ENCODE results near the gene ITIH1. TPM values are rescaled to one million over a fixed set of nuclear protein-coding genes. Genes with fewer than 3 reads are reported as not detected.

Gene ITIH1
- total RNA-seq, 1 experiment from 2014 or later = 0.26 TPM

DNA sequence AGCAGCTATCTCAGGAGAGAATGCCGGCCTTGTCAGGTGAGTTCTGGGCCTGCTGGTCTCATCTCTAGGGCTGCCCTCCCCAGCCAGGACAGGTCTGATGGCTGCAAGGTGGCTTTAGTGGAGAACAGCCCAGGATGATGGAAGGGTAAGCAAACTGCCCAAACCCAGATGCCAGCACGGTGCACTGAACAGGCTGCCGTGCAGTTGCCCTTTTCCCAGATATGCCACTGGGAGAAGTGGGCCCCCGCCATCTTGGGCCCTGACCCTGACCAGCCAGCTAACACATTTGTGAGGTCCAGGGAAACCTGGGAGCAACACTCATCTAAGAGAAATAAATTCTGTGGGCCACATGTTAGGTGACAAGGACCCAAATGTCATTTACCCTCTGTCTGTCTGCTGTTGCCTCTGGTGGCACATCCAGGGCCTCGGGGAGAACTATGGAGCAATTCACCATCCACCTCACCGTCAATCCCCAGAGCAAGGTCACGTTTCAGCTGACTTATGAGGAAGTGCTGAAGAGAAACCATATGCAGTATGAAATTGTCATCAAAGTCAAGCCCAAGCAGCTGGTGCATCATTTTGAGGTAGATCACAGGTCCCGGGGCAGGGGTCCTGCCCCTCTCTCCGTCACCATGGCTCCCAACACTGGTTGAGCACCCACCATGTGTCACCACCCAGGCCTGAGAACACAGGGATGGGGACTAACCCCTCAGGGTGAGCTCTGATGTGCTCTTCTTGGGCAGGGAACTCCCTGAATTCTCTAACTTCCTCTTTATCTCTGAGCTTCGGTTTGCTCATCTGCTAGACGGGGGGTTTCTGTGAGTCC, 1.8 kb downstream of the ITIH1 start (continued):
- no peak for TF ChIP-seq AFF4 (CRISPR knock-in tag; IDR thresholded peaks at IDR 0.05; ENCODE audit: borderline replicate concordance)
- no peak for TF ChIP-seq PREB (CRISPR knock-in tag; IDR thresholded peaks at IDR 0.05; ENCODE audit: borderline replicate concordance)

GRCh38 chr3:52779837-52780585, 2.6 kb downstream of the ITIH1 start:
- Mint-ChIP-seq H3K36me3 (no peaks in the 10 kb centered on the region), H3K4me1 (peaks cover 13% of the 10 kb centered on the region), H3K9me3 (no peaks in the 10 kb centered on the region), H3K27ac (no peak overlapping the region), H3K27me3 (ENCODE audit: low read depth) (no peaks in the 10 kb centered on the region), H3K4me3 (no peak overlapping the region)
- TF ChIP-seq ZNF121 (CRISPR knock-in tag; IDR thresholded peaks at IDR 0.05) = no peak
- TF ChIP-seq, protein P1, sequence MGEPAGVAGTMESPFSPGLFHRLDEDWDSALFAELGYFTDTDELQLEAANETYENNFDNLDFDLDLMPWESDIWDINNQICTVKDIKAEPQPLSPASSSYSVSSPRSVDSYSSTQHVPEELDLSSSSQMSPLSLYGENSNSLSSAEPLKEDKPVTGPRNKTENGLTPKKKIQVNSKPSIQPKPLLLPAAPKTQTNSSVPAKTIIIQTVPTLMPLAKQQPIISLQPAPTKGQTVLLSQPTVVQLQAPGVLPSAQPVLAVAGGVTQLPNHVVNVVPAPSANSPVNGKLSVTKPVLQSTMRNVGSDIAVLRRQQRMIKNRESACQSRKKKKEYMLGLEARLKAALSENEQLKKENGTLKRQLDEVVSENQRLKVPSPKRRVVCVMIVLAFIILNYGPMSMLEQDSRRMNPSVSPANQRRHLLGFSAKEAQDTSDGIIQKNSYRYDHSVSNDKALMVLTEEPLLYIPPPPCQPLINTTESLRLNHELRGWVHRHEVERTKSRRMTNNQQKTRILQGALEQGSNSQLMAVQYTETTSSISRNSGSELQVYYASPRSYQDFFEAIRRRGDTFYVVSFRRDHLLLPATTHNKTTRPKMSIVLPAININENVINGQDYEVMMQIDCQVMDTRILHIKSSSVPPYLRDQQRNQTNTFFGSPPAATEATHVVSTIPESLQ (CRISPR knock-in tag; IDR thresholded peaks at IDR 0.05) = no peak
- no peak for TF ChIP-seq ZNF423 (CRISPR knock-in tag; IDR thresholded peaks at IDR 0.05)
- no peak for TF ChIP-seq ZNF219 (CRISPR knock-in tag; IDR thresholded peaks at IDR 0.05; ENCODE audit: borderline replicate concordance)
- TF ChIP-seq, protein P2, sequence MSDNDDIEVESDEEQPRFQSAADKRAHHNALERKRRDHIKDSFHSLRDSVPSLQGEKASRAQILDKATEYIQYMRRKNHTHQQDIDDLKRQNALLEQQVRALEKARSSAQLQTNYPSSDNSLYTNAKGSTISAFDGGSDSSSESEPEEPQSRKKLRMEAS (CRISPR knock-in tag; IDR thresholded peaks at IDR 0.05) = no peak
- TF ChIP-seq NR2C2 (CRISPR knock-in tag; IDR thresholded peaks at IDR 0.05) = no peak
- TF ChIP-seq, protein P3, sequence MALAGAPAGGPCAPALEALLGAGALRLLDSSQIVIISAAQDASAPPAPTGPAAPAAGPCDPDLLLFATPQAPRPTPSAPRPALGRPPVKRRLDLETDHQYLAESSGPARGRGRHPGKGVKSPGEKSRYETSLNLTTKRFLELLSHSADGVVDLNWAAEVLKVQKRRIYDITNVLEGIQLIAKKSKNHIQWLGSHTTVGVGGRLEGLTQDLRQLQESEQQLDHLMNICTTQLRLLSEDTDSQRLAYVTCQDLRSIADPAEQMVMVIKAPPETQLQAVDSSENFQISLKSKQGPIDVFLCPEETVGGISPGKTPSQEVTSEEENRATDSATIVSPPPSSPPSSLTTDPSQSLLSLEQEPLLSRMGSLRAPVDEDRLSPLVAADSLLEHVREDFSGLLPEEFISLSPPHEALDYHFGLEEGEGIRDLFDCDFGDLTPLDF (CRISPR knock-in tag; IDR thresholded peaks at IDR 0.05) = no peak
- ChIA-PET CTCF (interaction anchor here (1.5 to 3.7 kb wide), 2 partner anchors 13 to 19 kb away, joined by 5 to 23 read pairs; no protein-coding TSS in a partner anchor), POLR2A (interaction anchor here (0.8 kb wide), 1 partner anchor 9 kb away, joined by 3 read pairs; the partner anchor contains the start of gene NEK4)
- ATAC-seq (no peak), DNase-seq (ENCODE audit: low spot score) (peak; percentile 1)

GRCh38 chr3:52781741-52782140, 4.3 kb downstream of the ITIH1 start:
- Mint-ChIP-seq H3K27ac (no peak overlapping the region; the same call in 1 of the 2 replicates), H3K4me3 (no peak overlapping the region), H3K36me3 (no peaks in the 10 kb centered on the region), H3K9me3 (no peaks in the 10 kb centered on the region), H3K27me3 (ENCODE audit: low read depth) (no peaks in the 10 kb centered on the region), H3K4me1 (peaks cover 13% of the 10 kb centered on the region)
- no peak for ATAC-seq
- DNase-seq (ENCODE audit: low spot score) = no peak
- ChIA-PET POLR2A (interaction anchor here (0.7 kb wide), 1 partner anchor 62 kb away, joined by 3 read pairs; no protein-coding TSS in a partner anchor), CTCF (interaction anchor here (2.2 to 3.5 kb wide), 3 partner anchors 11 to 39 kb away, joined by 8 to 27 read pairs (median 26); no protein-coding TSS in a partner anchor)
- no peak for TF ChIP-seq ATF1 (CRISPR knock-in tag; IDR thresholded peaks at IDR 0.05)
- TF ChIP-seq, protein P4, sequence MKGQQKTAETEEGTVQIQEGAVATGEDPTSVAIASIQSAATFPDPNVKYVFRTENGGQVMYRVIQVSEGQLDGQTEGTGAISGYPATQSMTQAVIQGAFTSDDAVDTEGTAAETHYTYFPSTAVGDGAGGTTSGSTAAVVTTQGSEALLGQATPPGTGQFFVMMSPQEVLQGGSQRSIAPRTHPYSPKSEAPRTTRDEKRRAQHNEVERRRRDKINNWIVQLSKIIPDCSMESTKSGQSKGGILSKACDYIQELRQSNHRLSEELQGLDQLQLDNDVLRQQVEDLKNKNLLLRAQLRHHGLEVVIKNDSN (CRISPR knock-in tag; IDR thresholded peaks at IDR 0.05) = no peak
- TF ChIP-seq NR1H2 (CRISPR knock-in tag; IDR thresholded peaks at IDR 0.05) = no peak
- no peak for TF ChIP-seq ZNF416 (CRISPR knock-in tag; IDR thresholded peaks at IDR 0.05)
- no peak for TF ChIP-seq IRF2 (CRISPR knock-in tag; IDR thresholded peaks at IDR 0.05; ENCODE audit: borderline replicate concordance, low read depth)
- TF ChIP-seq SMAD3 (CRISPR knock-in tag; IDR thresholded peaks at IDR 0.05; ENCODE audit: borderline replicate concordance) = no peak
- TF ChIP-seq MXD4 (CRISPR knock-in tag; IDR thresholded peaks at IDR 0.05; ENCODE audit: borderline replicate concordance) = no peak
- TF ChIP-seq, protein P5, sequence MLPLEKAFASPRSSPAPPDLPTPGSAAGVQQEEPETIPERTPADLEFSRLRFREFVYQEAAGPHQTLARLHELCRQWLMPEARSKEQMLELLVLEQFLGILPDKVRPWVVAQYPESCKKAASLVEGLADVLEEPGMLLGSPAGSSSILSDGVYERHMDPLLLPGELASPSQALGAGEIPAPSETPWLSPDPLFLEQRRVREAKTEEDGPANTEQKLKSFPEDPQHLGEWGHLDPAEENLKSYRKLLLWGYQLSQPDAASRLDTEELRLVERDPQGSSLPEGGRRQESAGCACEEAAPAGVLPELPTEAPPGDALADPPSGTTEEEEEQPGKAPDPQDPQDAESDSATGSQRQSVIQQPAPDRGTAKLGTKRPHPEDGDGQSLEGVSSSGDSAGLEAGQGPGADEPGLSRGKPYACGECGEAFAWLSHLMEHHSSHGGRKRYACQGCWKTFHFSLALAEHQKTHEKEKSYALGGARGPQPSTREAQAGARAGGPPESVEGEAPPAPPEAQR (CRISPR knock-in tag; IDR thresholded peaks at IDR 0.05) = no peak
- TF ChIP-seq EMX1 (CRISPR knock-in tag; IDR thresholded peaks at IDR 0.05) = no peak
- TF ChIP-seq NFYB (CRISPR knock-in tag; conservative IDR thresholded peaks at IDR 0.05; ENCODE audit: low read depth) = no peak

Data from WTC11 (cell line).